ENCODE measurements around the gene TTLL10.
A peak's percentile ranks its signal among the peaks of the same experiment; 100 is the strongest.
"Not testable (repeated sequence)": the region's sequence is repeated elsewhere in the genome, so short reads cannot be mapped to it uniquely, and the experiment has no call there.

Gene TTLL10

DNA sequence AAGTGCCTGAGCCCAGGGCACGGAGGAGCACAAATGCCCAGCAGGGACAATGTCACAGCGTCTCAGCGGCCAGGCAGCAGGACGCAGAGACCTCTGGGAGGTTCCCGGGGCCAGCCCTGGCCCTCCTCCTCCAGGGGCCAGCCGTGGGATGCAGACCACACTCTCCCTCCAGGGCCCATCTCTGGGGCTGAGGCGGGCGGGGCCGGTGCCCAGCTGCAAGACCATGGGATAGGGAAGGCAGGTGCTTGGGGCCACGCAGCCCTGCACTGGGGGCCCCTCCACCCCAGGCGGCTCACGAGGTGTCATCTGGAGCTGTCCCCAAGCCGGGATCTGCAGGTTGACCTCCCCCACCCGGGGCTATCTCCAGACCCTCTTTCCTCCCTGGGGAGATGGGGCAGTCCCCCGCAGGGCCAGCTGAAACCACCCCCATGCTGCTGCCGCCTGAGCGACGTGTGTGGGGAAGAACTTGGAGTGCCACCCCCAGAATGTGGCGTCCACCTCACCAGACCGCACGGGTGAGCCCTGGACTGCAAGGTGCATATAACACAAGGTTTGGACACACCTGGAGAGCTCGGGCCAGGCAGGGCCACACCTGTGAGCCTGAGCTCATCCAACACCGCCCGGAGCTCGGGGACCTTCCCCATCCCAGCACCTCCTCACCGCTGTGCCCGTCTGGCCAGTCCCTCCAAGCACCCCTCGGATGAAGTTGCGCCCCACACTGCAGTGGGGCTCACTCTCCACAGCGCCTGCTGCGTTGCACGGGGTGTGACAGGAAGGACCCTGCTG, 4.1 kb upstream of the TTLL10 start:
- H3K27me3 ChIP-seq (ENCODE audit: insufficient read depth, insufficient read length): no peaks in the 10 kb centered on the region
- peaks cover 13% of the 10 kb centered on the region for H3K4me1 ChIP-seq (ENCODE audit: insufficient read depth, insufficient read length)
- no peak overlapping the region for H3K4me3 ChIP-seq (ENCODE audit: insufficient read length, low read depth)
- H3K9me3 ChIP-seq (ENCODE audit: insufficient read depth, low read length): no peaks in the 10 kb centered on the region
- DNase-seq (ENCODE audit: low read depth, low spot score): no peak
- H3K9ac ChIP-seq (ENCODE audit: insufficient read length, low read depth): no peak overlapping the region
- no peaks in the 10 kb centered on the region for H3K36me3 ChIP-seq (ENCODE audit: insufficient read depth, insufficient read length, low read length)
- TF ChIP-seq YY1 (IDR thresholded peaks at IDR 0.05; ENCODE audit: insufficient read depth, insufficient read length): no peak
- TF ChIP-seq SUZ12 (IDR thresholded peaks at IDR 0.05; ENCODE audit: extremely low read depth, insufficient read depth, insufficient read length): no peak
- no peak for TF ChIP-seq ZNF274 (IDR thresholded peaks at IDR 0.05; ENCODE audit: low read depth, low read length)

DNA sequence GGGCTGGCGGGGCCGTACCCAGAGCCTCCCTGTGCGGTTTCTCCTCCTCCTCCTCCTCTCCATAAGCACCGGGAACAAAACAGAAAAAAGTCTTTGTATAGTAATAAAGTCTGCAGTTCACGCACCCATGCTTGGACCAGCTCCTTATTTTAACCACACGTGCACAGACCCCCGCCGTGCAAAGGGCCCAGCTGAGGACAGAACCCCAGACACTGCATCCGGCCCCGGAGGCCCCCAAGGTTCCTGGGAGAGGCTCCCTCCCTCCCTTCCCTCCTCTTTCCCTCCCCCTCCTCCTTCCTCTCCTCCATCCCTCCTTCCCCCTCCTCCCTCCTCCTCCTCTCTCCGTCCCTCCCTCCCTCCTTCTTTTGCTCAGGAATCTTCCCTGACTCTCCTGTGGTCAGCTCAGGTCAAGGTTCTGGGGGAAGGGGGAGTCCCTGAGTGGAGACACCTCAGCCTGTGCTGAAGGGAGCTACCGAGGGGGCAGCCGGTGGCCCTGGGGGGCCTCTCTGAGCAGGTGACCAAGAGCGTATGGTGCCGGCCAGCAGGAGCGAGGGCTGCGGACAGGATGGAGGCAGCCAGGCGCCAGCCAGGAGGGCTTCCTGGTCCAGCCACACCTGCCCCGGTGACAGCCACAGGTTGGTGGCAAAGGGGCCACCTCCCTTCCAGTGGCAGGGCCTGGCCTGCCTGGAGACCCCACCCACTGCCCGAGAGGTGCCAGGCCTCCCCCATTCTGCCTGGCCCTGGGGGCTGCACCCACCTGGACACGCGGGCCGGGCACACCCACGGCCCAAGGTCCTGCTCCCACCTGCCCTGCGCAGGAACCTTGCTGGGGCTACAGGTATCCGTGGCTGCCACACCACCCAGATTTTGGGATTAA, 3.2 kb upstream of the TTLL10 start:
- DNase-seq (ENCODE audit: low read depth, low spot score): no peak
- TF ChIP-seq ZNF274 (IDR thresholded peaks at IDR 0.05; ENCODE audit: low read depth, low read length) (no peak), SUZ12 (IDR thresholded peaks at IDR 0.05; ENCODE audit: extremely low read depth, insufficient read depth, insufficient read length) (no peak), YY1 (IDR thresholded peaks at IDR 0.05; ENCODE audit: insufficient read depth, insufficient read length) (no peak)
- peaks cover 2% of the 10 kb centered on the region for H3K27me3 ChIP-seq (ENCODE audit: insufficient read depth, insufficient read length)
- peak overlapping the region; percentile 42 for H3K9ac ChIP-seq (ENCODE audit: insufficient read length, low read depth)
- H3K4me1 ChIP-seq (ENCODE audit: insufficient read depth, insufficient read length): peaks cover 13% of the 10 kb centered on the region
- no peaks in the 10 kb centered on the region for H3K9me3 ChIP-seq (ENCODE audit: insufficient read depth, low read length)
- no peak overlapping the region for H3K4me3 ChIP-seq (ENCODE audit: insufficient read length, low read depth)
- no peaks in the 10 kb centered on the region for H3K36me3 ChIP-seq (ENCODE audit: insufficient read depth, insufficient read length, low read length)

GRCh38 chr1:1171161-1171545, 2.5 kb upstream of the TTLL10 start:
- Histone ChIP-seq H3K36me3 (ENCODE audit: insufficient read depth, insufficient read length, low read length) (no peaks in the 10 kb centered on the region), H3K4me1 (ENCODE audit: insufficient read depth, insufficient read length) (peaks cover 13% of the 10 kb centered on the region), H3K9me3 (ENCODE audit: insufficient read depth, low read length) (no peaks in the 10 kb centered on the region), H3K4me3 (ENCODE audit: insufficient read length, low read depth) (no peak overlapping the region), H3K27me3 (ENCODE audit: insufficient read depth, insufficient read length) (peaks cover 6% of the 10 kb centered on the region), H3K9ac (ENCODE audit: insufficient read length, low read depth) (no peak overlapping the region)
- no peak for DNase-seq (ENCODE audit: low read depth, low spot score)
- TF ChIP-seq YY1 (IDR thresholded peaks at IDR 0.05; ENCODE audit: insufficient read depth, insufficient read length) (no peak), SUZ12 (IDR thresholded peaks at IDR 0.05; ENCODE audit: extremely low read depth, insufficient read depth, insufficient read length) (no peak), ZNF274 (IDR thresholded peaks at IDR 0.05; ENCODE audit: low read depth, low read length) (no peak)

GRCh38 chr1:1171546-1172340, 1.9 kb upstream of the TTLL10 start:
- DNase-seq (ENCODE audit: low read depth, low spot score): no peak
- no peak overlapping the region for H3K4me3 ChIP-seq (ENCODE audit: insufficient read length, low read depth)
- H3K9me3 ChIP-seq (ENCODE audit: insufficient read depth, low read length): no peaks in the 10 kb centered on the region
- peaks cover 13% of the 10 kb centered on the region for H3K4me1 ChIP-seq (ENCODE audit: insufficient read depth, insufficient read length)
- peaks cover 10% of the 10 kb centered on the region for H3K27me3 ChIP-seq (ENCODE audit: insufficient read depth, insufficient read length)
- no peak overlapping the region for H3K9ac ChIP-seq (ENCODE audit: insufficient read length, low read depth)
- H3K36me3 ChIP-seq (ENCODE audit: insufficient read depth, insufficient read length, low read length): no peaks in the 10 kb centered on the region
- TF ChIP-seq YY1 (IDR thresholded peaks at IDR 0.05; ENCODE audit: insufficient read depth, insufficient read length): no peak
- TF ChIP-seq SUZ12 (IDR thresholded peaks at IDR 0.05; ENCODE audit: extremely low read depth, insufficient read depth, insufficient read length): no peak
- TF ChIP-seq ZNF274 (IDR thresholded peaks at IDR 0.05; ENCODE audit: low read depth, low read length): no peak

DNA sequence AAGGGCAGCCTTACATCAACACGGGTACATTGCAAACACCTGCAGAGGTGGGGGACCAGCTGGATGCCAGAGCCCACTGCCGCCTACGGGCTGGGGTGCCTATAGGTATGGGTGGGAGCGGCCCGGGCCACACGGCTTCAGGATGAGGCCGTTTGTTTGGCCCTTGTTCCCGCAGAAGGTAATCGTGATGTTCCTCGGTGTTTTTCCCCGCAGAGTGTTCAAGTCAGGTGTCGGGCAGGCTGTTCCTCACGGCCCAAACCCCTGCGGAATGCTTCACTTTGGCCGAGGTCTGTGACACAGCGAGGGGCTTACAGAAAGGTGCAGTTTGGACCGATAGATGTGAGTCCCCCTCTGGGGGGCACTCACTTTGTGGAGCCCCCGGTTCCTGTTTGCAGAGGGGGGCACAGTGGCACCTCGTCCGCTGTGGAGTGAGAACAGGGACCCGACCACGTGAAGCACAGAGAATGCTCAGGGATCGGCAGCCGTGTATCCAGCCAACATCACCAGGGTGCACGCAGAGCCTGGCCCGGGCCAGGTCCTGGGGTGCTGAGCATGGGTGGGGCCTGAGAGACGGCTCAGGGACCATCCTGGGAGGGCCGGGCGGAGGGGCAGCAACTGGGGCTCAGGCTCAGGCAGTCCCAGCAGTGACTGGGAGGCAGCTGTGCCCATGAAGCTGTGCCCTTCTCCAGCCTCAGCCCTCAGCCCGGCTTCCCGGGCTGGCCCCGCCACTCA, 453 bp upstream of the TTLL10 start:
- Histone ChIP-seq H3K9ac (ENCODE audit: insufficient read length, low read depth) (no peak overlapping the region), H3K4me1 (ENCODE audit: insufficient read depth, insufficient read length) (peaks cover 15% of the 10 kb centered on the region), H3K4me3 (ENCODE audit: insufficient read length, low read depth) (no peak overlapping the region), H3K27me3 (ENCODE audit: insufficient read depth, insufficient read length) (peaks cover 10% of the 10 kb centered on the region), H3K36me3 (ENCODE audit: insufficient read depth, insufficient read length, low read length) (no peaks in the 10 kb centered on the region), H3K9me3 (ENCODE audit: insufficient read depth, low read length) (no peaks in the 10 kb centered on the region)
- no peak for DNase-seq (ENCODE audit: low read depth, low spot score)
- TF ChIP-seq SUZ12 (IDR thresholded peaks at IDR 0.05; ENCODE audit: extremely low read depth, insufficient read depth, insufficient read length) (no peak), YY1 (IDR thresholded peaks at IDR 0.05; ENCODE audit: insufficient read depth, insufficient read length) (no peak), ZNF274 (IDR thresholded peaks at IDR 0.05; ENCODE audit: low read depth, low read length) (no peak)

DNA sequence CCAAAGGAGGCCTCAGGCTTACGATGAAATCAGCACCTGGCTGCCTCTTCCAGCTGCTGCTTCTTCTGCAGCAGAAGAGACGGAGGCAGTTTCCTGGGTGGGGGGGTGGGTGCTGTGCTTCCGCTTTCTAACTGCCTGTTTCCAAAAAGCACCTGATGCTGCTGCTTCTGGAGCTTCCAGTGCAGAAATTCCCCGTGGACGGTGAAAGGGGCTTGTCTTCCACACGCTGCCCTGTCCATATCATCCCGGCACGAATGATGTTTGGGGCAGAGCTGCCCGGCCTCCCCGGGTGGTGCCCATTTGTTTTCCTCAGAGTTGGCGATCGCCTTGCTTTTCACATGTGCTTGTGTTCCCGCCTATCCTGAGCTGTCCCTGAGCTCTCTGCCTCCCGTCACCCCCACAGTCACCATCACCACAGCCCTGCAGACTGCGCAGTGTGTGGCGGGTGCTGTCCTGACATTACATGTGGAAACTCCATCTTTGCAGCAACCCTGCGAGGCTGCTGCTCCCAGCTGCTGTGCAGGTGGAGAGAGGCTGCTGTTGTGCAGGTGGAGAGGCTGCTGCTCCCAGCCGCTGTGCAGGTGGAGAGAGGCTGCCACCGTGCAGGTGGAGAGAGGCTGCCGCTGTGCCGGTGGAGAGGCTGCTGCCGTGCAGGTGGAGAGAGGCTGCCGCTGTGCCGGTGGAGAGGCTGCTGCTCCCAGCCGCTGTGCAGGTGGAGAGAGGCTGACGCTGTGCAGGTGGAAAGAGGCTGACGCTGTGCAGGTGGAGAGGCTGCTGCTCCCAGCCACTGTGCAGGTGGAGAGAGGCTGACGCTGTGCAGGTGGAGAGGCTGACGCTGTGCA, 1.8 kb downstream of the TTLL10 start:
- no peak for DNase-seq (ENCODE audit: low read depth, low spot score)
- Histone ChIP-seq H3K9ac (ENCODE audit: insufficient read length, low read depth) (no peak overlapping the region), H3K4me3 (ENCODE audit: insufficient read length, low read depth) (no peak overlapping the region), H3K27me3 (ENCODE audit: insufficient read depth, insufficient read length) (peaks cover 10% of the 10 kb centered on the region), H3K4me1 (ENCODE audit: insufficient read depth, insufficient read length) (peaks cover 7% of the 10 kb centered on the region), H3K36me3 (ENCODE audit: insufficient read depth, insufficient read length, low read length) (no peaks in the 10 kb centered on the region), H3K9me3 (ENCODE audit: insufficient read depth, low read length) (no peaks in the 10 kb centered on the region)
- TF ChIP-seq SUZ12 (IDR thresholded peaks at IDR 0.05; ENCODE audit: extremely low read depth, insufficient read depth, insufficient read length) (no peak), ZNF274 (IDR thresholded peaks at IDR 0.05; ENCODE audit: low read depth, low read length) (no peak), YY1 (IDR thresholded peaks at IDR 0.05; ENCODE audit: insufficient read depth, insufficient read length) (no peak)

DNA sequence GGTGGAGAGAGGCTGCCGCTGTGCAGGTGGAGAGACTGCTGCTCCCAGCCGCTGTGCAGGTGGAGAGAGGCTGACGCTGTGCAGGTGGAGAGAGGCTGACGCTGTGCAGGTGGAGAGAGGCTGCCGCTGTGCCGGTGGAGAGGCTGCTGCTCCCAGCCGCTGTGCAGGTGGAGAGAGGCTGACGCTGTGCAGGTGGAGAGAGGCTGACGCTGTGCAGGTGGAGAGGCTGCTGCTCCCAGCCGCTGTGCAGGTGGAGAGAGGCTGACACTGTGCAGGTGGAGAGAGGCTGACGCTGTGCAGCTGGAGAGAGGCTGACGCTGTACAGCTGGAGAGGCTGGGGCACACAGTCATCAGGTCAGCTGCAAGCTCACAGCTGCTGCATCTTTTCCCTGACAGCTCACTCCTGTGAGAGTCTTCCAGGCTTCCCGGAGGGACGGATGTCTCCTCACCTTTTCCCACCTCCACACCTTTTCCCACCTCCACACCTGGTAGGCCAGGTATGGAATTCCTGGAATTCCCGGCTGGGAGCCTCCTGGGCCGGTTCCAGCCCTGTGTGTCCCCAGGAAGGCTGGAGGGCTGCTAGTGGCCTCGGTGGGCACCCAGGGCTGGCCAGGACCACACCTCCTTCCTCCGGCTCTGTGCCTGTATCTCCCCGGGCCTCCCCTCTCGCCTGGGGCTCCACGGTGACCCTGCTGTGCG, 2.5 kb downstream of the TTLL10 start:
- H3K9ac ChIP-seq (ENCODE audit: insufficient read length, low read depth); H3K4me3 ChIP-seq (ENCODE audit: insufficient read length, low read depth); DNase-seq (ENCODE audit: low read depth, low spot score): not testable (repeated sequence)

More for the DNA sequence above, 2.5 kb downstream of the TTLL10 start:
- H3K4me1 ChIP-seq (ENCODE audit: insufficient read depth, insufficient read length); H3K27me3 ChIP-seq (ENCODE audit: insufficient read depth, insufficient read length); H3K9me3 ChIP-seq (ENCODE audit: insufficient read depth, low read length); H3K36me3 ChIP-seq (ENCODE audit: insufficient read depth, insufficient read length, low read length): not testable (repeated sequence)

Data from NT2/D1 (cell line).